Measurements from ENCODE around the gene HAPLN3.
"Not testable (repeated sequence)": the region's sequence is repeated elsewhere in the genome, so short reads cannot be mapped to it uniquely, and the experiment has no call there.

The HAPLN3 gene

DNA sequence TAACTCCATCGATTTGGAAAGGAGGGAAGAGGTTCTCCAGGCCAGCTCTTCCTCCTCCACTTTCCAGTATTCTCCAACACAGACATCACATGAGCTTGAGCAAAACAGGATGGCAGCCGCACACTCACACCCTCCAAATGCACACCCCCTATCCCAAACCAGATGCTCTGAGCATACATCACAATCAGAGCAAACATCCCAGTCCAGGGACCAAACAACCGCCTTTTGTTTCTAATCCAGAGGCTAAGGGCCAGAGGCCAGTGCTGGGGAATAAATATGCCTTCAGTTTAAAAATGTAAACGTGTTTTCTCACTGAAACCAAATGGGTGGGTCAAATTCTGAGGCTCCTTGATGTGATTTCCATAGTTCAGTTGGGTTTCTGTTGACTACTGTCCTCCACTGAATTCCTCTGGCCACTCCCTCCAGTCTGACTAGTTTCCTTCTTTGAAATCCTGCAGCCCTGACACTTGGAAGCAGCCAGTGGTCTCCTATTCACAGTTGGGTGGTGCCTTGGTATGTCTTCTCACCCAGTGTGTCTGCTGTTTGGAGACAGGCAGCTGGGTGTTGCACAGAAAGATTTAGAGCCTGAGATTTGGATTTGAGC is 37.0 kb upstream of the HAPLN3 start:
- Histone ChIP-seq H3K4me3 (ENCODE audit: low read depth, low read length) (no peak overlapping the region), H3K27me3 (no peaks in the 10 kb centered on the region), H3K9me3 (no peaks in the 10 kb centered on the region), H3K4me1 (no peaks in the 10 kb centered on the region), H3K36me3 (no peaks in the 10 kb centered on the region)
- DNase-seq = no peak
- TF ChIP-seq, protein P1, sequence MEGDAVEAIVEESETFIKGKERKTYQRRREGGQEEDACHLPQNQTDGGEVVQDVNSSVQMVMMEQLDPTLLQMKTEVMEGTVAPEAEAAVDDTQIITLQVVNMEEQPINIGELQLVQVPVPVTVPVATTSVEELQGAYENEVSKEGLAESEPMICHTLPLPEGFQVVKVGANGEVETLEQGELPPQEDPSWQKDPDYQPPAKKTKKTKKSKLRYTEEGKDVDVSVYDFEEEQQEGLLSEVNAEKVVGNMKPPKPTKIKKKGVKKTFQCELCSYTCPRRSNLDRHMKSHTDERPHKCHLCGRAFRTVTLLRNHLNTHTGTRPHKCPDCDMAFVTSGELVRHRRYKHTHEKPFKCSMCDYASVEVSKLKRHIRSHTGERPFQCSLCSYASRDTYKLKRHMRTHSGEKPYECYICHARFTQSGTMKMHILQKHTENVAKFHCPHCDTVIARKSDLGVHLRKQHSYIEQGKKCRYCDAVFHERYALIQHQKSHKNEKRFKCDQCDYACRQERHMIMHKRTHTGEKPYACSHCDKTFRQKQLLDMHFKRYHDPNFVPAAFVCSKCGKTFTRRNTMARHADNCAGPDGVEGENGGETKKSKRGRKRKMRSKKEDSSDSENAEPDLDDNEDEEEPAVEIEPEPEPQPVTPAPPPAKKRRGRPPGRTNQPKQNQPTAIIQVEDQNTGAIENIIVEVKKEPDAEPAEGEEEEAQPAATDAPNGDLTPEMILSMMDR (IDR thresholded peaks at IDR 0.05; ENCODE audit: low read depth, low read length) = no peak

DNA sequence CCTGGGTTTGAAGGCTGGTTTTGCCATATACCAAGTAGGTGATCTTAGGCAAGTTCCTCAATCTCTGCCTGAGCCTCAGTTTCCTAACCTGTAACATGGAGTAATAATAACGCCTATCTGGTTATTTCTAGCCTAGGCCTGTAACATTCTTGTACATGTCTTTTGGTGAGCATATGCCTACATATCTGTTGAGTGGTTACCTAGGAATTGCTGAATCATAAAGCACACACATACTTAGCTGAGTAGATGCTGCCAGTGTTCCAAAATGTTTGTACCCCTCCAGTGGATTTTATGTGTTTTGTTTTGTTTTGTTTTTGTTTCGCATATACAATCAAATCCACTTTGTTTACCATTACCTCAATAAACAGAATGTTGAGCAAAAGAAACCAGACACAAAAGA is 35.2 kb upstream of the HAPLN3 start:
- H3K27me3 ChIP-seq = no peaks in the 10 kb centered on the region
- TF ChIP-seq, protein P1 (IDR thresholded peaks at IDR 0.05; ENCODE audit: low read depth, low read length) = no peak
- DNase-seq = no peak
- no peaks in the 10 kb centered on the region for H3K36me3 ChIP-seq
- H3K9me3 ChIP-seq = no peaks in the 10 kb centered on the region
- H3K4me3 ChIP-seq (ENCODE audit: low read depth, low read length) = no peak overlapping the region
- H3K4me1 ChIP-seq = no peaks in the 10 kb centered on the region

DNA sequence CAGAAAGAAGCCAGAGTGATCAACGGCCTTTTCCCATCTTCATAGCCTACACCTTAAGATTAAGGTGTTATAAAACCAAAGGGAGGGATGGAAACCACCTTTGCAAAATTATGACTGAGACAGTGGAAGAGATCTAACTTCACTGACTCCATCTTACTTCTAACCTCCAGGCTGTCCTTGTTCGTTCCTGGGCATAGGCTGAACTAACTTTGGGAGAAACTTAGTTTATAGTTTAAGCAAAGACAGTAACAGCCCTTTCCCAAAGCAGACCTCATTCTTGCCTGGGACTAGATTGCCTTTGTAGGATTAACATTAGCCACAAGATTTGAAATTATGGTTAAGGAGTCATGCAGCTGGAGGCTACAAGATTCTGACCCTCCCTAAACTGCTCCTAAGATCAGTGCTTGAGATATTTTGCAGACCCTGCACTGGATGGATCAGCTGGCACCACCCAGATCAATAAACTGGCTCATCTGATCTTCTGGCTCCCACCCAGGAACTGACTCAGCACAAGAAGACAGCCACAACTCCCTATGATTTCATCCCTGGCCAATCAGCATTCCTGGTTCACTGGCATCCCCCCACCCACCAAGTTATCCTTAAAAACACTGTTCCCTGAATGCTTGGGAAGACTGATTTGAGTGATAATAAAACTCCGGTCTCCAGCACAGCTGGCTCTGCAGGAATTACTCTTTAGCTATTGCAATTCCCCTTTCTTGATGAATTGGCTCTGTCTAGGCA is 34.2 kb upstream of the HAPLN3 start:
- H3K4me3 ChIP-seq (ENCODE audit: low read depth, low read length); H3K36me3 ChIP-seq; H3K4me1 ChIP-seq; H3K9me3 ChIP-seq; DNase-seq; H3K27me3 ChIP-seq: not testable (repeated sequence)

DNA sequence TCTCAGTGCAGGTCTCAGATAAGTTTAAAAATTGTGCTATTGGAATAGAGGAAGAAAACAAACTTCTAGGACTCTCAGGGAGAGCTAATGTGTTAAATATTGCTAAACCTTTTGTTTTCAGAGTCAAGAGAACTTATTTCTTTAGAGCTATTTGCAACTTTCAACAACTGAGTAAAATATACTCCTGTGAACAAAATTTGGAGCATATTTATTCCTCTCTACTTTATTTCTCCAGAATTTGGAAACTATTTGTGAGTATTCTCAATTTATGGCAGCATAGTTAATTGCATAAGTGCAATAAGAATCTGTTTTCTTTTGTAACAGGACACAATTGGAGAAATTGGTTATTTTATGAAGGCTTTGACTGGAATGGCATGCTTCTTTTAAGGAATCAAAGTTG is 32.8 kb upstream of the HAPLN3 start:
- DNase-seq; H3K27me3 ChIP-seq; H3K4me3 ChIP-seq (ENCODE audit: low read depth, low read length); H3K36me3 ChIP-seq; H3K9me3 ChIP-seq; H3K4me1 ChIP-seq: not testable (repeated sequence)

DNA sequence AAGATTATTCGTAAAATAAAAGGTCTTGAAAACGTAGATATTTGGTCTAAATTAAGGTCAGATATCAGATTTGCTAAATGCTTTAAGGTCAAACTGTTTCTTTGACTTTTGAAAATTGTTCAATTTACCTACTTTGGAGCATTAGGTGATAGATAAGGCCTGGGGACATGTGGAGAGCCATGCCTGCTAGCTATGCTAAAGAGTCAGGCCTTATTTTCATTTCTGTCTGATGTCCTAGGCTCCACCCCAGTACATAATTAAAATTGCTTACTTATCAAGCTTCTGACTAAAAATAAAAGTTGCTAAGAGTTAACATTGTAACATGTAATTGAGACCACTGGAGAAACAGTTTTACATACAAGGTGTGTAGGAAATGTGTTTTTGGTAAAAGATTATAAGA is 30.3 kb upstream of the HAPLN3 start:
- not testable (repeated sequence) for H3K4me1 ChIP-seq; H3K27me3 ChIP-seq; H3K4me3 ChIP-seq (ENCODE audit: low read depth, low read length); H3K9me3 ChIP-seq; DNase-seq; H3K36me3 ChIP-seq

DNA sequence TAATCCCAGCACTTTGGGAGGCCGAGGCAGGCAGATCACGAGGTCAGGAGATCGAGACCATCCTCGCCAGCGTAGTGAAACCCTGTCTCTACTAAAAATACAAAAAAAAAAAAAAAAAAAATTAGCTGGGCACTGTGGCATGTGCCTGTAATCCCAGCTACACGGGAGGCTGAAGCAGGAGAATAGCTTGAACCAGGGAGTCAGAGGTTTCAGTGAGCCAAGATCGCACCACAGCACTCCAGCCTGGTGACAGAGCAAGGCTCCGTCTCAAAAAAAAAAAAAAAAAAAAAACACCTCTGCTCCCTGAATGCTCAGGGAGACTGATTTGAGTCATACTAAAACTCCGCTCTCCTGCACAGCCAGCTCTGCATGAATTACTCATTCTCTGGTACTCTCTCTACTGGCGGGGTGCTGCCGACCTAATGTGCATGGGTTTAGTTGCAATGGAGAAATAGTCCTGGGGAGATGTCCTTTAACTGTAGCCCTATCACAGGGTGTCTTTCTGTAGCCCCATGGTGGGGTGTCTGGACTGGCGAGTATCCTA is 25.6 kb upstream of the HAPLN3 start:
- H3K36me3 ChIP-seq; H3K9me3 ChIP-seq; H3K4me1 ChIP-seq; H3K4me3 ChIP-seq (ENCODE audit: low read depth, low read length); H3K27me3 ChIP-seq; DNase-seq: not testable (repeated sequence)

DNA sequence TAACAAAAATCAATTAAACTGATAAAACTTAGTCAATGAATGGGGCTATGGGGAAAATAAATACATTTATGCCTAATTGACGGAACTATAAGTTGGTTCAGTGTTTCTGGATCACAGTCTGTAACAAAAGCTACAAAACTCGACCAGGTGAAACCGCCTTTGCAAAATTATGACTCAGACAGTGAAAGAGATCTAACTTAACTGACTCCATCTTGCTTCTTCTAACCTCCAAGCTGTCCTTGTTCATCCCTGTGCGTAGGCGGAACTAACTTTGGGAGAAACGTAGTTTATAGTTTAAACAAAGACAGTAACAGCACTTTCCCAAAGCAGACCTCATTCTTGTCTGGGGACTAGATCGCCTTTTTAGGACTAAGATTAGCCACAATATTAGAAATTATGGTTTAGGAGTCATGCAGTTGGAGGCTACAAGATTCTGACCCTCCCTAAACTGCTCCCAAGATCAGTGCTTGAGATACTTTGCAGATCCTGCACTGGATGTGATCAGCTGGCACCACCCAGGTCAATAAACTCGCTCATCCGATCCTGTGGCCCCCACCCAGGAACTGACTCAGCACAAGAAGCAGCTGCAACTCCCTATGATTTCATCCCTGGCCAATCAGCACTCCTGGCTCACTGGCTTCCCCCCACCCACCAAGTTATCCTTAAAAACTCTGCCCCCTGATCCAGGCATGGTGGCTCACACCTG is 25.0 kb upstream of the HAPLN3 start:
- H3K36me3 ChIP-seq = no peaks in the 10 kb centered on the region
- no peaks in the 10 kb centered on the region for H3K9me3 ChIP-seq
- TF ChIP-seq, protein P1 (IDR thresholded peaks at IDR 0.05; ENCODE audit: low read depth, low read length) = no peak
- no peaks in the 10 kb centered on the region for H3K27me3 ChIP-seq
- H3K4me3 ChIP-seq (ENCODE audit: low read depth, low read length) = no peak overlapping the region
- no peak for DNase-seq
- no peaks in the 10 kb centered on the region for H3K4me1 ChIP-seq

DNA sequence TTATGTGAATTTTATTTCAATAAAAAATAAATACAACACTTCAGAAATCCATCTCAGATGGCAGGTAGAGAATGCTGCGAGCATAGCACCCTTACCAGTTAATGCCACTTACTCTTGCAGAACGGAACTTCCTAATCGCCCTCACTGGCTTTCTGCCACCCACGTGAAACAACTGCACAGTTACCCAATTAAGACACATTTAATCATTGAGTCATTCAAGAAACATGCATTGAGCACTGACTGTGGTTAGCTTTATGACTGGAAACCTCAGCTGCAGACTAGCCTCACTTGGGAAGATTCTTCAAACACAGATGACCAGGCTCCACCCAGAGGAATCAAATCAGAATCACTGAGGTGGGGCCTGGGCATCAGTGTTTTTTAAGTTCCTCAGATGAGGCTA is 23.4 kb upstream of the HAPLN3 start:
- Histone ChIP-seq H3K4me3 (ENCODE audit: low read depth, low read length) (no peak overlapping the region), H3K9me3 (no peaks in the 10 kb centered on the region), H3K4me1 (no peaks in the 10 kb centered on the region), H3K36me3 (no peaks in the 10 kb centered on the region), H3K27me3 (no peaks in the 10 kb centered on the region)
- no peak for DNase-seq
- TF ChIP-seq, protein P1 (IDR thresholded peaks at IDR 0.05; ENCODE audit: low read depth, low read length) = no peak
